ENCODE data around the gene MLPH. TPM values are rescaled to one million over a fixed set of nuclear protein-coding genes. Genes with fewer than 3 reads are reported as not detected.
A peak's percentile ranks its signal among the peaks of the same experiment; 100 is the strongest.

The MLPH gene
- total and polyA plus RNA-seq, 2 of the 13 experiments (the other 11 are each of a cell fraction or from before 2014, with no cell fraction given): 0.12 TPM; not detected in 1

GRCh38 chr2:237572021-237572741, 85.1 kb downstream of the MLPH start (continued):
- no peak for TF ChIP-seq RNF219 (CRISPR knock-in tag; IDR thresholded peaks at IDR 0.05)
- no peak for TF ChIP-seq HNRNPUL1 (IDR thresholded peaks at IDR 0.05; ENCODE audit: low read depth, low read length)
- TF ChIP-seq ZNF180 (CRISPR knock-in tag; IDR thresholded peaks at IDR 0.05; ENCODE audit: borderline replicate concordance, low read depth): no peak
- no peak for TF ChIP-seq RBM22 (optimal IDR thresholded peaks at IDR 0.05; ENCODE audit: low read length)
- peak; percentile 68 for TF ChIP-seq RXRB (CRISPR knock-in tag; IDR thresholded peaks at IDR 0.05; ENCODE audit: borderline replicate concordance)
- no peak for TF ChIP-seq SIN3A (IDR thresholded peaks at IDR 0.05; ENCODE audit: borderline replicate concordance, low read depth, low read length)
- 0 out of 2 replicates have a peak, but pooled peaks have one; percentile 41 for TF ChIP-seq ZBTB44 (CRISPR knock-in tag; IDR thresholded peaks at IDR 0.05)
- TF ChIP-seq ZFY (CRISPR knock-in tag; IDR thresholded peaks at IDR 0.05): 0 out of 2 replicates have a peak, but pooled peaks have one; percentile 34
- TF ChIP-seq ZNF800 (CRISPR knock-in tag; IDR thresholded peaks at IDR 0.05): peak; percentile 66
- no peak; the same call in 1 of the 2 replicates for TF ChIP-seq ZNF280B (CRISPR knock-in tag; IDR thresholded peaks at IDR 0.05; ENCODE audit: borderline replicate concordance)
- peak; percentile 77; the same call in 1 of the 2 replicates for TF ChIP-seq ZNF274 (CRISPR knock-in tag; IDR thresholded peaks at IDR 0.05)
- no peak for TF ChIP-seq ZMAT3 (CRISPR knock-in tag; conservative IDR thresholded peaks at IDR 0.05)
- peak; percentile 28; the same call in 1 of the 2 replicates for TF ChIP-seq PHF8 (CRISPR knock-in tag; IDR thresholded peaks at IDR 0.05)
- no peak for TF ChIP-seq ZBTB14 (CRISPR knock-in tag; IDR thresholded peaks at IDR 0.05)
- peak; percentile 83; the same call in 1 of the 2 replicates for TF ChIP-seq THAP9 (CRISPR knock-in tag; IDR thresholded peaks at IDR 0.05; ENCODE audit: borderline replicate concordance)
- TF ChIP-seq ZNF558 (CRISPR knock-in tag; IDR thresholded peaks at IDR 0.05; ENCODE audit: borderline replicate concordance): no peak
- no peak for TF ChIP-seq ZNF24 (IDR thresholded peaks at IDR 0.05)
